A549 (cell line): ENCODE results near the gene FLNB. TPM values are rescaled to one million over a fixed set of nuclear protein-coding genes. Genes with fewer than 3 reads are reported as not detected.
A peak's percentile ranks its signal among the peaks of the same experiment; 100 is the strongest.
"Not testable (repeated sequence)": the region's sequence is repeated elsewhere in the genome, so short reads cannot be mapped to it uniquely, and the experiment has no call there.

Experiments
- ATAC-seq, 2 experiments: fragments of 200-7000 bp in 1 of 2; fragments of >200 bp in 1 of 2; cut with Nextera tagmentation in 1 of 2; cut with Tn5 transposase in 1 of 2; 3 replicates each; pipeline versions ENCODE4 v1.8.0 to v1.9.1; 2018 to 2020; ENCODE audit warnings: mild to moderate bottlenecking in 1 of 2, moderate library complexity in 1 of 2
- CTCF ChIA-PET: fragments of 300-600 bp; sonication (Branson Sonifier 250); formaldehyde crosslinking; extraction: SDS; loops from one replicate; lab custom pipeline; 2021; ENCODE audit warnings: antibody characterized with exemption, inconsistent platforms; lab: Yijun Ruan, JAX
- POLR2A ChIA-PET: fragments of 350-600 bp; formaldehyde crosslinking; extraction: SDS; loops from one replicate; lab custom pipeline; 2021; ENCODE audit warnings: antibody characterized with exemption, inconsistent platforms; lab: Yijun Ruan, JAX
- DNase-seq, 2 experiments: peaks; one replicate each; pipeline versions ENCODE4 v3.0.0 to v3.0.0-alpha.2; 2011 to 2016; ENCODE audit warnings: low read depth in 1 of 2, low spot score in 1 of 2
- FAIRE-seq: peaks from 2 replicates; lab custom pipeline; 2011; peaks lifted over from hg19 to GRCh38; lab: Jason Lieb, UNC
- H3K27ac ChIP-seq, 2 experiments: fragments of >200 bp; sonication (Bioruptor Twin); formaldehyde crosslinking; 3 replicates each; pipeline ENCODE4 v1.5.1; 2016 to 2017
- H3K4me1 ChIP-seq: fragments of >200 bp; sonication (Bioruptor Twin); formaldehyde crosslinking; 3 replicates; pipeline ENCODE4 v1.6.1; 2016
- H3K4me2 ChIP-seq: fragments of >200 bp; sonication (Bioruptor Twin); formaldehyde crosslinking; 3 replicates; pipeline ENCODE4 v1.6.1; 2016
- H3K4me3 ChIP-seq: fragments of >200 bp; sonication (Bioruptor Twin); formaldehyde crosslinking; 3 replicates; pipeline ENCODE4 v1.5.1; 2016
- H3K9me3 ChIP-seq: fragments of >200 bp; sonication (Bioruptor Twin); formaldehyde crosslinking; 3 replicates; pipeline ENCODE4 v1.6.1; 2016
- BHLHE40 ChIP-seq: IDR thresholded peaks from 2 replicates; pipeline ENCODE4 v1.6.1; 2012; ENCODE audit warnings: low read depth, low read length, inconsistent platforms
- CEBPB ChIP-seq, 2 experiments: fragments of >200 bp in 1 of 2; sonication (Bioruptor Twin) in 1 of 2; formaldehyde crosslinking in 1 of 2; IDR thresholded peaks; 2 replicates each; pipeline ENCODE4 v1.6.1; 2012 to 2016
- CHD4 ChIP-seq: fragments of 200-600 bp; sonication (generic); IDR thresholded peaks from 2 replicates; pipeline ENCODE4 v1.6.1; 2016; ENCODE audit warnings: antibody characterized with exemption, mild to moderate bottlenecking, borderline replicate concordance
- CTCF ChIP-seq: fragments of >200 bp; sonication (Bioruptor Twin); formaldehyde crosslinking; IDR thresholded peaks from 3 replicates; pipeline ENCODE4 v1.5.1; 2016
- EP300 ChIP-seq, 2 experiments: fragments of >200 bp; sonication (Bioruptor Twin); formaldehyde crosslinking; IDR thresholded peaks; 2 replicates in 1 of 2; 3 replicates in 1 of 2; pipeline ENCODE4 v1.6.1; 2016 to 2017
- FOSL2 ChIP-seq, 2 experiments: fragments of 450-650 bp in 1 of 2; fragments of >200 bp in 1 of 2; sonication (Bioruptor Twin) in 1 of 2; formaldehyde crosslinking; IDR thresholded peaks; 2 replicates each; pipeline versions ENCODE4 v1.5.0 to v1.6.1; 2016 to 2020; ENCODE audit warnings: mild to moderate bottlenecking in 1 of 2, moderate library complexity in 1 of 2
- GATA3 ChIP-seq: IDR thresholded peaks from 2 replicates; pipeline ENCODE4 v1.6.1; 2012; ENCODE audit warnings: borderline replicate concordance
- HDAC2 ChIP-seq: fragments of 200-600 bp; sonication (generic); IDR thresholded peaks from 2 replicates; pipeline ENCODE4 v1.6.1; 2016
- HOXB13 ChIP-seq: fragments of 250-450 bp; sonication (Bioruptor Pico); IDR thresholded peaks from 2 replicates; pipeline ENCODE4 v1.5.0; 2020; ENCODE audit warnings: low read depth, mild to moderate bottlenecking, moderate library complexity
- JUN ChIP-seq, 2 experiments: fragments of >200 bp; sonication (Bioruptor Twin); formaldehyde crosslinking; IDR thresholded peaks; 2 replicates in 1 of 2; 3 replicates in 1 of 2; pipeline ENCODE4 v1.6.1; 2016 to 2017
- JUNB ChIP-seq: fragments of >200 bp; sonication (Bioruptor Twin); formaldehyde crosslinking; IDR thresholded peaks from 2 replicates; pipeline ENCODE4 v1.6.1; 2016
- KDM1A ChIP-seq: fragments of 200-600 bp; sonication (generic); IDR thresholded peaks from 2 replicates; pipeline ENCODE4 v1.6.1; 2016; ENCODE audit warnings: low read depth, mild to moderate bottlenecking
- MAFK ChIP-seq: fragments of 450-650 bp; IDR thresholded peaks from 2 replicates; pipeline ENCODE4 v1.6.1; 2014; ENCODE audit not compliant: partially characterized antibody
- MAX ChIP-seq: IDR thresholded peaks from 2 replicates; pipeline ENCODE4 v1.6.1; 2012
- NPAS2 ChIP-seq: fragments of 250-450 bp; sonication (Bioruptor Pico); IDR thresholded peaks from 2 replicates; pipeline ENCODE4 v1.8.0; 2022; ENCODE audit warnings: mild to moderate bottlenecking, moderate library complexity, borderline replicate concordance
- PBX3 ChIP-seq: IDR thresholded peaks from 2 replicates; pipeline ENCODE4 v1.6.1; 2012
- POLR2AphosphoS2 ChIP-seq: conservative IDR thresholded peaks from 2 replicates; pipeline ENCODE4 v1.6.1; 2012; ENCODE audit warnings: low read length, improper control_type of control experiment, inconsistent platforms
- RAD21 ChIP-seq, 2 experiments: fragments of >200 bp in 1 of 2; sonication (Bioruptor Twin) in 1 of 2; formaldehyde crosslinking in 1 of 2; IDR thresholded peaks in 1 of 2; conservative IDR thresholded peaks in 1 of 2; 2 replicates in 1 of 2; 3 replicates in 1 of 2; pipeline ENCODE4 v1.6.1; 2012 to 2018; ENCODE audit warnings: inconsistent platforms in 1 of 2
- TFCP2L1 ChIP-seq: fragments of 250-450 bp; sonication (Bioruptor Pico); IDR thresholded peaks from 2 replicates; pipeline ENCODE4 v1.5.0; 2021; ENCODE audit warnings: mild to moderate bottlenecking
- TP53 ChIP-seq: fragments of 250-450 bp; sonication (Bioruptor Pico); IDR thresholded peaks from 2 replicates; pipeline ENCODE4 v1.5.0; 2021; ENCODE audit warnings: mild to moderate bottlenecking, moderate library complexity
- ZSCAN20 ChIP-seq: fragments of 250-450 bp; sonication (Bioruptor Pico); IDR thresholded peaks from 2 replicates; pipeline ENCODE4 v1.8.0; 2022; ENCODE audit warnings: mild to moderate bottlenecking, moderate library complexity
- WGBS: methylation state at CpG from one replicate; pipeline ENCODE4 v1.1.6; 2017; ENCODE audit errors: missing lambda C conversion rate; 5-methylcytosine and 5-hydroxymethylcytosine counted together
- polyA plus RNA-seq, 4 experiments: library from polyadenylated mRNA; depleted of rRNA in 3 of 4; stranded (reverse); fragments of >200 nt; fragmentation: RNase III in 1 of 4; extraction: RNeasy Plus Mini Kit Qiagen cat#74134 plus additional on column Dnase treatment in 1 of 4; gene quantifications; 2 replicates in 3 of 4; 3 replicates in 1 of 4; pipeline ENCODE4 v1.2.3, GENCODE V29; 2011 to 2017

FLNB gene
- polyA plus RNA-seq, 2 of the 4 experiments (the other 2 are of a cell fraction) = 235 to 439 TPM

GRCh38 chr3:58051196-58051595 is 43.0 kb downstream of the FLNB start:
- 11% methylated on average over 9 of the region's 9 CpGs for WGBS
- ATAC-seq (peak; percentile 14 to 41; a peak in 4 of 6 replicates), DNase-seq (peak in 1 of 2 experiments; percentile 65), FAIRE-seq (no peak)
- H3K4me1 ChIP-seq = peaks cover 100% of the 10 kb centered on the region
- H3K4me2 ChIP-seq = peak overlapping the region; percentile 89
- ChIA-PET POLR2A (no interaction called here), CTCF (interaction anchor here (0.6 kb wide), 1 partner anchor 185 kb away, joined by 3 read pairs; no protein-coding TSS in a partner anchor)
- H3K27ac ChIP-seq = peak overlapping the region; percentile 72 to 81
- peak overlapping the region; percentile 26; the same call in 2 of the 3 replicates for H3K4me3 ChIP-seq
- H3K9me3 ChIP-seq = no peaks in the 10 kb centered on the region
- TF ChIP-seq CTCF (no peak), HOXB13 (CRISPR knock-in tag) (peak; percentile 32; the same call in 1 of the 2 replicates), CEBPB (IDR thresholded peaks at IDR 0.05) (peak; percentile 88 to 95; a peak in 3 of 4 replicates), NPAS2 (no peak), HDAC2 (no peak), ZSCAN20 (CRISPR knock-in tag) (no peak), POLR2AphosphoS2 (no peak), BHLHE40 (no peak), KDM1A (no peak), TP53 (CRISPR knock-in tag) (no peak)

GRCh38 chr3:58051658-58052261 is 43.5 kb downstream of the FLNB start:
- POLR2A ChIA-PET, DNase-seq, FAIRE-seq, H3K9me3 ChIP-seq: not testable (repeated sequence)
- H3K4me2 ChIP-seq = peak overlapping the region; percentile 89
- peak overlapping the region; percentile 26; the same call in 2 of the 3 replicates for H3K4me3 ChIP-seq
- ATAC-seq = peak in 1 of 2 experiments; percentile 29; a peak in 3 of 6 replicates
- WGBS = 4% methylated on average over 15 of the region's 15 CpGs
- H3K4me1 ChIP-seq = peaks cover 100% of the 10 kb centered on the region
- H3K27ac ChIP-seq = peak overlapping the region; percentile 72 to 81
- CTCF ChIA-PET = interaction anchor here (0.6 kb wide), 1 partner anchor 185 kb away, joined by 3 read pairs; no protein-coding TSS in a partner anchor

GRCh38 chr3:58052373-58053273 is 44.4 kb downstream of the FLNB start:
- ATAC-seq (peak; percentile 79 to 85), DNase-seq (peak; percentile 65 to 85), FAIRE-seq (no peak)
- ChIA-PET CTCF (interaction anchor here (0.8 to 1.3 kb wide), 3 partner anchors 12 to 91 kb away, joined by 3 to 4 read pairs (median 3); no protein-coding TSS in a partner anchor), POLR2A (interaction anchor here (0.6 kb wide), 1 partner anchor 8 kb away, joined by 7 read pairs; no protein-coding TSS in a partner anchor)
- Histone ChIP-seq H3K4me3 (peak overlapping the region; percentile 15; the same call in 1 of the 3 replicates), H3K4me2 (peak overlapping the region; percentile 89), H3K4me1 (peaks cover 100% of the 10 kb centered on the region), H3K9me3 (no peaks in the 10 kb centered on the region), H3K27ac (peak overlapping the region; percentile 72 to 81)
- 0% methylated on average over 7 of the region's 8 CpGs for WGBS
- no peak for TF ChIP-seq RAD21 (conservative IDR thresholded peaks at IDR 0.05 in 1 of 2, IDR thresholded peaks at IDR 0.05 in 1 of 2)
- TF ChIP-seq JUNB = peak; percentile 76
- peak; percentile 46; the same call in 1 of the 2 replicates for TF ChIP-seq MAX
- peak; percentile 80 for TF ChIP-seq FOSL2 (IDR thresholded peaks at IDR 0.05)
- TF ChIP-seq FOSL2 (CRISPR knock-in tag; IDR thresholded peaks at IDR 0.05) = peak; percentile 89
- peak; percentile 11 to 14; a peak in 2 of 5 replicates for TF ChIP-seq EP300 (IDR thresholded peaks at IDR 0.05)
- TF ChIP-seq MAFK = peak; percentile 59
- TF ChIP-seq KDM1A = peak; percentile 92; the same call in 1 of the 2 replicates
- peak in 1 of 2 experiments; percentile 17; a peak in 1 of 5 replicates for TF ChIP-seq JUN (IDR thresholded peaks at IDR 0.05)
- no peak for TF ChIP-seq PBX3
- peak; percentile 43; the same call in 1 of the 2 replicates for TF ChIP-seq CHD4
- peak; percentile 65; the same call in 1 of the 2 replicates for TF ChIP-seq GATA3
- no peak for TF ChIP-seq TFCP2L1 (CRISPR knock-in tag)
